Esophagus muscularis mucosa (tissue), 4 donors: ENCODE data around the gene ADAMTS20.

Experiments used
- EP300 ChIP-seq: sonication (generic); formaldehyde crosslinking; IDR thresholded peaks from one replicate; pipeline ENCODE4 v1.6.1; 2017; ENCODE audit warnings: antibody characterized with exemption
- POLR2A ChIP-seq: fragments of 450-650 bp; IDR thresholded peaks from one replicate; pipeline ENCODE4 v1.6.1; 2017; ENCODE audit warnings: antibody characterized with exemption, moderate library complexity, mild to moderate bottlenecking, low read depth
- POLR2AphosphoS5 ChIP-seq, 2 donors: sonication (generic); formaldehyde crosslinking; IDR thresholded peaks; one replicate each; pipeline ENCODE4 v1.6.1; 2017; ENCODE audit warnings: antibody characterized with exemption in 2 of 2
- TF ChIP-seq, protein P1 (sequence below), 3 experiments: fragments of 200-600 bp in 2 of 3; fragments of 450-650 bp in 1 of 3; sonication (generic) in 2 of 3; IDR thresholded peaks; one replicate each; pipeline ENCODE4 v1.5.1; 2017 to 2019; ENCODE audit warnings: antibody characterized with exemption in 3 of 3, mild to moderate bottlenecking in 2 of 3, moderate library complexity in 1 of 3

DNA sequence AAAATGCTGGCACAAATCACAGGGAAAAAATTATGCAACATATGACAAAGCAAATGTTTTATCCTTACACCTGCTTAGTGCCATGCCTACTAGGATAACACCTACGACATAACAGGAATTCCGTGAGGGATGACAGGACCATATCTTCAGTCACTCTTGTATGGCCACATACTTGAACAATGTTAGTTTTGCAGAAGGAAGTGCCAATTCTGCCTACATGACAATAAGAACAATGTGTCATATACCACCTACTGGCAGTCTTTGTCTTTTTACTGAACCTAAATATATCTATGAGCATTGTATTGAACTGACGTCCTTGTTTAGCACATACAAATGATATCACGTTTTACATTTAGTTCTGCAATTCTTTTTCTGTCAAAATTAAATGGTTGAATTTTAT, 234.0 kb downstream of the ADAMTS20 start:
- TF ChIP-seq, protein P1, sequence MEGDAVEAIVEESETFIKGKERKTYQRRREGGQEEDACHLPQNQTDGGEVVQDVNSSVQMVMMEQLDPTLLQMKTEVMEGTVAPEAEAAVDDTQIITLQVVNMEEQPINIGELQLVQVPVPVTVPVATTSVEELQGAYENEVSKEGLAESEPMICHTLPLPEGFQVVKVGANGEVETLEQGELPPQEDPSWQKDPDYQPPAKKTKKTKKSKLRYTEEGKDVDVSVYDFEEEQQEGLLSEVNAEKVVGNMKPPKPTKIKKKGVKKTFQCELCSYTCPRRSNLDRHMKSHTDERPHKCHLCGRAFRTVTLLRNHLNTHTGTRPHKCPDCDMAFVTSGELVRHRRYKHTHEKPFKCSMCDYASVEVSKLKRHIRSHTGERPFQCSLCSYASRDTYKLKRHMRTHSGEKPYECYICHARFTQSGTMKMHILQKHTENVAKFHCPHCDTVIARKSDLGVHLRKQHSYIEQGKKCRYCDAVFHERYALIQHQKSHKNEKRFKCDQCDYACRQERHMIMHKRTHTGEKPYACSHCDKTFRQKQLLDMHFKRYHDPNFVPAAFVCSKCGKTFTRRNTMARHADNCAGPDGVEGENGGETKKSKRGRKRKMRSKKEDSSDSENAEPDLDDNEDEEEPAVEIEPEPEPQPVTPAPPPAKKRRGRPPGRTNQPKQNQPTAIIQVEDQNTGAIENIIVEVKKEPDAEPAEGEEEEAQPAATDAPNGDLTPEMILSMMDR (IDR thresholded peaks at IDR 0.05) = no peak
- no peak for TF ChIP-seq POLR2A
- no peak for TF ChIP-seq POLR2AphosphoS5 (IDR thresholded peaks at IDR 0.05)
- TF ChIP-seq EP300 = no peak
